ENCODE measurements around the gene MSANTD1.

DNA sequence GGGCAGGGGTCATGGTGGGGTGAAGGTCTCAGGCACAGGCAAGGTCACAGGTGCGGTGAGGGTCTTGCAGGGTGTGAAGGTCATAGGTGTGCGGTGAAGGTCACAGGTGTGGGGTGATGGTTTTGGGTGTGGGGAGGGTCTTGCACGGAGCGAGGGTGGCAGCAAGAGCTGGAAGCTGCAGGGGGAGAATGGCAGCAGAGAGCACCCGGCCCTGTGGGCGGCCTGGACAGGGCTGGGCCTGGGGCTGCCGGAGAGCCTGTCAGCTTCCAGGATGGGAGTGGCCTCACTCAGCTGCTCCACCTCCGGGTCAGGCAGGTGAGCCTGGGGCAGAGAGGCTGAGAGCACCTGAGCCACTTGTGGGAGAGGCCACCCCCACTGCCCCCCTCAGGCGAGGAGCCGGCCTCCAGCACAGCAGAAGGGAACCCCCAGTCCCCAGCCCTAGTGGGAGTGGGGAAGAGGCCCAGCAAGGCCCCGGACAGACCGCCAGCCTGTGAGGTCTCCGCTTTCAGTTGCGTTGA is 1.5 kb downstream of the MSANTD1 start:
- TF ChIP-seq CTCF (IDR thresholded peaks at IDR 0.05; ENCODE audit: poor library complexity, severe bottlenecking) (no peak), POLR2AphosphoS5 (IDR thresholded peaks at IDR 0.05) (no peak), MXI1 (conservative IDR thresholded peaks at IDR 0.05; ENCODE audit: poor library complexity, severe bottlenecking) (no peak), EZH2 (IDR thresholded peaks at IDR 0.05; ENCODE audit: borderline replicate concordance, insufficient read depth, low read length, poor library complexity, severe bottlenecking) (no peak), SMC3 (conservative IDR thresholded peaks at IDR 0.05; ENCODE audit: poor library complexity) (no peak), TAF1 (IDR thresholded peaks at IDR 0.05; ENCODE audit: low read depth) (no peak), RAD21 (conservative IDR thresholded peaks at IDR 0.05) (no peak)

All from neural cell (in vitro differentiated cells).